ENCODE results near the gene CLTA. TPM values are rescaled to one million over a fixed set of nuclear protein-coding genes. Genes with fewer than 3 reads are reported as not detected.
A peak's percentile ranks its signal among the peaks of the same experiment; 100 is the strongest.

Gene CLTA
- total and polyA plus RNA-seq, 10 of the 15 experiments (the other 5 are each of a cell fraction or from before 2014, with no cell fraction given), result 49.0 to 241 (median 168) TPM

GRCh38 chr9:36190388-36191289 is at the start of gene CLTA (continued):
- TF ChIP-seq BCL11A (IDR thresholded peaks at IDR 0.05; ENCODE audit: low read depth, low read length), result no peak
- TF ChIP-seq ZZZ3 (IDR thresholded peaks at IDR 0.05; ENCODE audit: control insufficient read depth, insufficient read length, low read depth), result no peak
- TF ChIP-seq MTA2 (IDR thresholded peaks at IDR 0.05; ENCODE audit: low read depth), result no peak
- no peak for TF ChIP-seq SIX5 (IDR thresholded peaks at IDR 0.05; ENCODE audit: low read depth, low read length, severe bottlenecking)
- TF ChIP-seq JUND (IDR thresholded peaks at IDR 0.05; ENCODE audit: low read depth, low read length), result no peak
- peak; percentile 87 for TF ChIP-seq CHD2 (IDR thresholded peaks at IDR 0.05; ENCODE audit: borderline replicate concordance, low read depth, low read length)
- TF ChIP-seq SUZ12 (IDR thresholded peaks at IDR 0.05; ENCODE audit: unreplicated experiment), result no peak
- no peak; the same call in 1 of the 2 replicates for TF ChIP-seq TCF12 (IDR thresholded peaks at IDR 0.05; ENCODE audit: low read depth, low read length)
- no peak for TF ChIP-seq ZBED1 (IDR thresholded peaks at IDR 0.05; ENCODE audit: borderline replicate concordance)
- TF ChIP-seq BACH1 (IDR thresholded peaks at IDR 0.05; ENCODE audit: borderline replicate concordance), result no peak; the same call in none of the 2 replicates
- TF ChIP-seq SKIL (IDR thresholded peaks at IDR 0.05; ENCODE audit: low read depth, poor library complexity, severe bottlenecking), result no peak
- no peak for TF ChIP-seq SREBF2 (IDR thresholded peaks at IDR 0.05; ENCODE audit: low read length)
- TF ChIP-seq CBX3 (IDR thresholded peaks at IDR 0.05; ENCODE audit: borderline replicate concordance, low read depth), result no peak
- TF ChIP-seq ZBTB33 (IDR thresholded peaks at IDR 0.05), result no peak
- no peak for TF ChIP-seq ZNF24 (IDR thresholded peaks at IDR 0.05)
- no peak for TF ChIP-seq MEF2B (IDR thresholded peaks at IDR 0.05; ENCODE audit: partially characterized antibody, poor library complexity, severe bottlenecking)
- TF ChIP-seq HDAC2 (IDR thresholded peaks at IDR 0.05), result 0 out of 2 replicates have a peak, but pooled peaks have one; percentile 44
- TF ChIP-seq MXI1 (IDR thresholded peaks at IDR 0.05; ENCODE audit: low read depth, low read length), result 0 out of 2 replicates have a peak, but pooled peaks have one; percentile 89
- TF ChIP-seq IKZF1 (conservative IDR thresholded peaks at IDR 0.05), result peak; percentile 76
- TF ChIP-seq MLLT1 (IDR thresholded peaks at IDR 0.05), result peak; percentile 61; the same call in 1 of the 2 replicates
- no peak for TF ChIP-seq NR2C2 (IDR thresholded peaks at IDR 0.05; ENCODE audit: borderline replicate concordance, control insufficient read depth, insufficient read length, low read depth)
- TF ChIP-seq USF2 (IDR thresholded peaks at IDR 0.05; ENCODE audit: borderline replicate concordance, low read depth, low read length), result peak; percentile 52
